Endothelial cell (in vitro differentiated cells): ENCODE data around the gene RPS5. TPM values are rescaled to one million over a fixed set of nuclear protein-coding genes. Genes with fewer than 3 reads are reported as not detected.

Source experiments
- DNase-seq: peaks from one replicate; pipeline ENCODE4 v3.0.0; 2021; ENCODE audit warnings: low spot score
- H3K27ac Mint-ChIP-seq: one replicate; pipeline ENCODE4 v1.8.0; 2021; ENCODE audit warnings: mixed read lengths, inconsistent platforms; ENCODE audit not compliant: unreplicated experiment
- H3K27me3 Mint-ChIP-seq: one replicate; pipeline ENCODE4 v1.8.0; 2021; ENCODE audit warnings: mild to moderate bottlenecking, moderate library complexity, mixed read lengths, inconsistent platforms; ENCODE audit not compliant: unreplicated experiment
- H3K36me3 Mint-ChIP-seq: one replicate; pipeline ENCODE4 v1.8.0; 2021; ENCODE audit warnings: mild to moderate bottlenecking, low read depth, mixed read lengths, inconsistent platforms; ENCODE audit not compliant: unreplicated experiment
- H3K4me1 Mint-ChIP-seq: one replicate; pipeline ENCODE4 v1.8.0; 2021; ENCODE audit warnings: mild to moderate bottlenecking, mixed read lengths, inconsistent platforms; ENCODE audit not compliant: unreplicated experiment
- H3K4me3 Mint-ChIP-seq: one replicate; pipeline ENCODE4 v1.8.0; 2021; ENCODE audit warnings: mild to moderate bottlenecking, mixed read lengths, inconsistent platforms; ENCODE audit not compliant: unreplicated experiment
- H3K9me3 Mint-ChIP-seq: one replicate; pipeline ENCODE4 v1.8.0; 2021; ENCODE audit warnings: mixed read lengths, inconsistent platforms; ENCODE audit not compliant: unreplicated experiment
- total RNA-seq: library from RNA; stranded (reverse); fragmentation: NEBNext Ultra II Directional; extraction: Animal tissue kit (Norgen Biotek cat#: 25700); gene quantifications from one replicate; pipeline ENCODE4 v1.2.1, GENCODE V29; 2021; ENCODE audit not compliant: unreplicated experiment
- TF ChIP-seq, protein P1 (sequence below): fragments of 200-600 bp; sonication (generic); IDR thresholded peaks from one replicate; pipeline ENCODE4 v1.5.0; 2021; ENCODE audit warnings: antibody characterized with exemption; ENCODE audit not compliant: unreplicated experiment

The RPS5 gene
- total RNA-seq, 1 donor from 2014 or later = 1,047 TPM

DNA sequence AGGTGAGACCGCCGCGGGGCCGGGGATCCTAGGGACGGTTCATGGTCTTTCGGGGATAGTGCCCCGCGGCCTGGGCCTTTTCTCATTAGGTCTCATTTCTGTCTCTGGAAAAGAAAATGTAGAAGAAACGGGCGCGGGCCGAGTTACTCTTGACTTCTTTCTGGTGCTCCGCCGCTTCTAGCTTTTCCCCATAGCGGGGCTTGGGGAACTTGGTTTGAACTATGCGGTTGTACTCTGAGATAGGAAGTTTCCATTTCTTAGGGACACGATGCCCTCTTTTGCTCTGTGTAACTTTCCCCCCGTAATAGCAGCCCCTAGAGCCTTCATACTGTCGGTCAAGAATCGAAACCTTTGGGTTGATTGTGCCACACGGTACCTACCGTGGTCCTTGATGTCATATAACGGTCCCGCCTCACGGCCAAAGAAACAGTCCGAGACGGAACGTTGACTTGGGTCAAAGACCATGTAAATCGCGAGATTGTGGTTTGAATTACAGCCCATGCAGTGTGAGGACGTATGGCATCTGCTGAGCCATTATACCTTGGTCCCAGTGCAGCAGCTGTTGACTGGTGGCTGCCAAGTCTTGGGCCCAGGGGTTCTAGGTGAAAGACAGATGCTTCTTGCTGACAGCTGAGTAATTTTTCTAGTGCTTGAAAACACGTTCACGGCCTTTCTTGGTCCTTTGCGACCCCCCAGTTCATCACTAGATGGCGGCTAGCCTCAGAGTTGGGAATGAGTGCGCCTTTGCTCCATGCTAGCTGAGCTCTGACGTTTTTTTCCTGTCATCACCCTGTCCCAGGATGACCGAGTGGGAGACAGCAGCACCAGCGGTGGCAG is 487 bp downstream of the RPS5 start:
- DNase-seq = peak; percentile 4
- TF ChIP-seq, protein P1, sequence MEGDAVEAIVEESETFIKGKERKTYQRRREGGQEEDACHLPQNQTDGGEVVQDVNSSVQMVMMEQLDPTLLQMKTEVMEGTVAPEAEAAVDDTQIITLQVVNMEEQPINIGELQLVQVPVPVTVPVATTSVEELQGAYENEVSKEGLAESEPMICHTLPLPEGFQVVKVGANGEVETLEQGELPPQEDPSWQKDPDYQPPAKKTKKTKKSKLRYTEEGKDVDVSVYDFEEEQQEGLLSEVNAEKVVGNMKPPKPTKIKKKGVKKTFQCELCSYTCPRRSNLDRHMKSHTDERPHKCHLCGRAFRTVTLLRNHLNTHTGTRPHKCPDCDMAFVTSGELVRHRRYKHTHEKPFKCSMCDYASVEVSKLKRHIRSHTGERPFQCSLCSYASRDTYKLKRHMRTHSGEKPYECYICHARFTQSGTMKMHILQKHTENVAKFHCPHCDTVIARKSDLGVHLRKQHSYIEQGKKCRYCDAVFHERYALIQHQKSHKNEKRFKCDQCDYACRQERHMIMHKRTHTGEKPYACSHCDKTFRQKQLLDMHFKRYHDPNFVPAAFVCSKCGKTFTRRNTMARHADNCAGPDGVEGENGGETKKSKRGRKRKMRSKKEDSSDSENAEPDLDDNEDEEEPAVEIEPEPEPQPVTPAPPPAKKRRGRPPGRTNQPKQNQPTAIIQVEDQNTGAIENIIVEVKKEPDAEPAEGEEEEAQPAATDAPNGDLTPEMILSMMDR = no peak
- H3K27ac Mint-ChIP-seq = peak overlapping the region; percentile 95
- peaks cover 22% of the 10 kb centered on the region for H3K36me3 Mint-ChIP-seq
- peak overlapping the region; percentile 97 for H3K4me3 Mint-ChIP-seq
- H3K27me3 Mint-ChIP-seq = peaks cover 6% of the 10 kb centered on the region
- no peaks in the 10 kb centered on the region for H3K9me3 Mint-ChIP-seq
- H3K4me1 Mint-ChIP-seq = peaks cover 17% of the 10 kb centered on the region

DNA sequence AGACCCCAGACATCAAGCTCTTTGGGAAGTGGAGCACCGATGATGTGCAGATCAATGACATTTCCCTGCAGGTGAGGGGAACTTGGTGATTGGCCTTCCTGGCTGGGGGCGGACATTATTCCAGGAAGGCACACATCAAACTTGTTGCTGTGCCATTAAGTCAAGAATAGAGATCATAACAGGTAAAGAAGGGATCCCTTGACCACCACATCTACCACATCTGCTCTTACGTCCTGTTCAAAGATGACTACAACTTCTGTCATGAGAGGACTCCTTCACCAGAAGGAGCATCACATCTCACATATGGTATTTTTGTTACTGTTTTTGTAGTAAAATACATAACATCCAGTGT is 1.1 kb downstream of the RPS5 start:
- Mint-ChIP-seq H3K27me3 (peaks cover 6% of the 10 kb centered on the region), H3K4me1 (peaks cover 17% of the 10 kb centered on the region), H3K4me3 (peak overlapping the region; percentile 97), H3K9me3 (no peaks in the 10 kb centered on the region), H3K36me3 (peaks cover 27% of the 10 kb centered on the region), H3K27ac (peak overlapping the region; percentile 95)
- TF ChIP-seq, protein P1 = no peak
- DNase-seq = no peak

- H3K27me3 Mint-ChIP-seq = peaks cover 8% of the 10 kb centered on the region
- H3K36me3 Mint-ChIP-seq = peaks cover 33% of the 10 kb centered on the region
- H3K27ac Mint-ChIP-seq = no peak overlapping the region
- no peak for DNase-seq
- peaks cover 2% of the 10 kb centered on the region for H3K4me1 Mint-ChIP-seq
- no peaks in the 10 kb centered on the region for H3K9me3 Mint-ChIP-seq
- peak overlapping the region; percentile 54 for H3K4me3 Mint-ChIP-seq
- TF ChIP-seq, protein P1 = no peak
Observed at GRCh38 chr19:58392945-58393724, 6.1 kb downstream of the RPS5 start.

DNA sequence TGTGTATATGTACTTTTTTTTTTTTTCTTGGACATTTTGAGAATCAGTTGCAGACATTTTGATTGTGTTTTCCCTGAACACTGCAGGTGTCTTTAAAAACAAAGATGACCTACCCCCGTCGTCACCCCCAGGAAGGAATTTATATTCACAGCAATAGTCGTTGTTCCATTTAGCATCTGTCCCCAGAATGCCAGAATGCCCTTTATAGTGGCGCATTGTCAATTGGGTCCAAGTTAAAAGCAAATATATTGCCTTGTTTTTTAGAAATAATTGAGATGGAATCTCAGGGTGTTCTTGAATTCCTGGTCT is 6.6 kb downstream of the RPS5 start:
- Mint-ChIP-seq H3K9me3 (no peaks in the 10 kb centered on the region), H3K27me3 (peaks cover 8% of the 10 kb centered on the region), H3K36me3 (peaks cover 30% of the 10 kb centered on the region), H3K4me3 (peak overlapping the region; percentile 54), H3K4me1 (no peaks in the 10 kb centered on the region), H3K27ac (no peak overlapping the region)
- DNase-seq = no peak
- TF ChIP-seq, protein P1 = no peak

DNA sequence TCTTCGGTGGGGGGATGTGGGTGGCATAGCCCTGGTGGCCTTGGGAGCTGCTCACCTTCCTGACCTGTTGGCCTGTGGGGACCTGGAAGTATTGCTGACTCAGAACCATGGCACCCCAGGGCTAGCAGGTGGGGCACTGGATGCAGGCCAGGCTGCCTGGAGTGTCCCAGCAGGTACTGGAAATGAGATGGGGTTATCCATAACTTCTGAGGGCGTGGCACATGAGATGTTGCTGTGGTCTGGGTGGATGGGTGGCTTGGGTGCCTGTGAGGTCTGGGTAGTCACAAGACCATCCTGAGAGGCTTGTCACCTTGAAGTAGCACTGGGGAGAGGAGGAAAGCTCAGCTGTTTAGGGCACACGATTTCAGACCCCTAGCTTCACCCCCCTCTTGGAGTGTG is 7.8 kb downstream of the RPS5 start:
- TF ChIP-seq, protein P1 = no peak
- Mint-ChIP-seq H3K27me3 (peaks cover 10% of the 10 kb centered on the region), H3K27ac (peak overlapping the region; percentile 73), H3K9me3 (no peaks in the 10 kb centered on the region), H3K36me3 (peaks cover 23% of the 10 kb centered on the region), H3K4me1 (no peaks in the 10 kb centered on the region), H3K4me3 (peak overlapping the region; percentile 69)
- no peak for DNase-seq
